Regular cardiac myocyte (primary cell): ENCODE measurements around the gene RAB6B. TPM values are rescaled to one million over a fixed set of nuclear protein-coding genes. Genes with fewer than 3 reads are reported as not detected.

ENCODE experiments used
- total RNA-seq: library from RNA; depleted of rRNA; stranded (reverse); fragments of >200 nt; gene quantifications from 2 replicates; pipeline ENCODE4 v1.2.3, GENCODE V29; 2014

Gene RAB6B
- 0.19 and 1.7 TPM in 2 replicates for total RNA-seq

DNA sequence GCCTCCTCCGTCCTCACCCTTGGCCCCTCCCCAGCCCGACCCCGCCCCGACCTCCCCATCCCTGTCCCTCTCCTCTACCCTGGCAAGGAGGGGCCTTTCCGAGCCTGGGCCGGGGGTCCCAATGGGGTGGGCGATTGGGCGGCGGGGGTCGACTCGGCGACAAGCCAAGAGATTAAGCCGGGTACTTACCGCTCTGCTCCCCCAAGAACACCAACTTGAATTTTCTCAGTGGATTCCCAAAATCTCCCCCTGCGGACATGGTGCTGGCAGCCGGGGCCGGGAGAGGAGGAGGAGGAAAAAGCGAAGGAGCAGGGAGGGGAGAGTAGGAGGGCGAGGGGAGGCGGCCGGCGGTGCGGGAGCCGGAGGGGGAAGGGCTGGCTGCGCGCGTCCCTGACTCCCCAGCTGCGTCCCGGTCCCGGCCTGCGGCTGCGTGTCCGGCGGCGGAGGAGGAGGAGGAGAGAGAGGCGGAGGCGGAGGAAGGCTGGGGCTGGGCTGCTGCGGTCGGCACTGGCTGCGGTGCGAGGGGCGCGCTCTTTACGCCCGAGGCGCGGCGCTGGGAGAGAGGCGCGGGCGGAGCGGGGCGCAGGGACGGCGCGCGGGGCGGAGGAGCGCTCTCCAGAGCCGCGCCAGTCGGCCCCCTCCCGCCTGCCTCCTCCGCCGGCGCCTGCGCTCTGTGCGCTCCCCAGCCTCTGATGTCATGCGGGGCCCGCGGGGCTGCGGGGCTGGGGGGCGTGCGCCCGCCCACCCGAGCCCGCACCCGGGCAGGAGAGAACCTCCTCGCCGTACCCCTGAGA, at the start of gene RAB6B:
Gene RAB6B, minus strand, starts transcription at position 675 of the 794 bp plus-strand sequence. Its CDS starts 416 bp downstream, at position 259.

DNA sequence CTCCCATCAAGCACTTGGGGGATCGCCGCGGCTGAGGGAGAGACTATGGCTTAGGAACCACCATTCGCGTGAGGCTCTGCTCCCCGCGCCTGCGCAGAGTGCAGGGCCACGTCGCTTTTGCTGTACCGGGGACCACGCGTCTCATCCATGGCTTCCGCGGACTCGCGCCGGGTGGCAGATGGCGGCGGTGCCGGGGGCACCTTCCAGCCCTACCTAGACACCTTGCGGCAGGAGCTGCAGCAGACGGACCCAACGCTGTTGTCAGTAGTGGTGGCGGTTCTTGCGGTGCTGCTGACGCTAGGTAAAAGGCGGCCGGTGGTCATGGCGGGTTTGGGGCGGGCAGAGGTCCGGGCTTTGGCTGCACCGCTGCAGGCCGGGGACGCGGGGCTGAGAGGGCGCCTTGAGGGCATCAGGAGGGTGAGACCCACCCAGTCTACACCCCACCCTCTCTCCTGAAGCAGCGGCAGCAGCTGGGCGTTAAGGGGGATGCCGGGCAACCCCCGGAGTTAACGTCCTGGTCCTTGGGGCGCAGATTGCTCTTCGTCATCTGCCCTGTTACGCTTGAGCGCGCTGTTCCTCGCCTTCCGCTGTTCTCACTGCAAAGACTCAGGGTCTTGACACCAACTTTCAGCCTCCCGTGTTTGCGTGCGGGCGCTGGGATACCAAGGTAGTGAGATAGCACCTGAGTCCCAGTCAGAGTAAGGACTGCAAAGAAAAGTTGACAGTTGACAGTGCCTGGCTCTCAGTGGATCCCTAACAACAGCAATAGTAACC, 89.8 kb downstream of the RAB6B start, which contains the start of gene SRPRB:
Gene SRPRB, plus strand, starts transcription at position 114 of the 774 bp plus-strand sequence. Its CDS starts 34 bp downstream, at position 148.

Other genes starting within 250 kb of the RAB6B start
- gene TOPBP1, start 233.9 kb downstream of the RAB6B start, total RNA-seq, result 21.7 and 37.6 TPM in 2 replicates
- gene TF, start 149.5 kb downstream of the RAB6B start, total RNA-seq, result 0.28 TPM in 1 of 2 replicates, not detected in the other
- gene SRPRB, start 90.1 kb downstream of the RAB6B start, total RNA-seq, result 133 and 185 TPM in 2 replicates
- under 0.01 and 0.28 TPM in 2 replicates for gene SLCO2A1, start 134.0 kb upstream of the RAB6B start, total RNA-seq